Stimulated activated CD8-positive, alpha-beta memory T cell treated with anti-CD3 and anti-CD28 coated beads, Interleukin-2, amount 100 ng/mL, for 48 hours (primary cell): ENCODE measurements around the gene HNMT.

Experiments
- DNase-seq, 2 donors: peaks; one replicate each; pipeline ENCODE4 v3.0.0-alpha.2; 2020; ENCODE audit warnings: low read depth in 2 of 2

HNMT gene

GRCh38 chr2:138012082-138012481 lies 47.8 kb downstream of the HNMT start:
- no peak for DNase-seq

DNA sequence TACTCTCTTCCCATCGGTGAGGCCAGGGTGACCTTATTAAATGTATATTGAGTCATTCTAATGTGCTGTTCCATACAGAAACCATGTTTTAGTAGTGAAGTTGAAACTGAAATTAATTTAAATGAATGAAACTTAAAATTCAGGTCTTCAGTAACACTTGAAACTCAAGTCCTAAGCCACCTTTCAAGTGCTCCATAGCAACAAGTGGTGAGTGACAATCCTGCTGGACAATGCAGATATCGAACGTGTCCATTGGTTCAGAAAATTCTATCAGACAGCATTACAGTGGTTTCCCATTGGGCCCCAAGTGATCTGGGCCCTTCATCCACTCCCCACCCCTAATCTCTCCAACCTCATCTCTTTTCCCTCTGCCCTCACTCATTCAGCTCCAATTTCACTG lies 48.7 kb downstream of the HNMT start:
- no peak for DNase-seq

DNA sequence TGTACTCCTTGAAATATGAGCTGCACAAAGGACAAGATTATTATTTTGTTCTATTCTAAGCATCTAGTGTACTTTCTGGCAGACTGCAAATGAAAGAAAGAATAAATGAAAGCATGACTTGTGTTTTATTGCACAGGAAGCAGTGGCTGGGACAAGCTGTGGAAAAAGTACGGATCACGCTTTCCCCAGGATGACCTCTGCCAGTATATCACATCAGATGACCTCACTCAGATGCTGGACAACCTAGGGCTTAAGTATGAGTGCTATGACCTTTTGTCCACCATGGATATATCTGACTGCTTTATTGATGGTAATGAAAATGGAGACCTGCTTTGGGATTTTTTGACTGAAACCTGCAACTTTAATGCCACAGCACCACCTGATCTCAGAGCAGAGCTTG lies 49.4 kb downstream of the HNMT start:
- DNase-seq = no peak

- DNase-seq = no peak
Measured at GRCh38 chr2:138015494-138015893, 51.2 kb downstream of the HNMT start.

GRCh38 chr2:138016351-138017087 lies 52.2 kb downstream of the HNMT start:
- DNase-seq = no peak

- DNase-seq = no peak
Measured at GRCh38 chr2:138017824-138018223, 53.6 kb downstream of the HNMT start.

DNA sequence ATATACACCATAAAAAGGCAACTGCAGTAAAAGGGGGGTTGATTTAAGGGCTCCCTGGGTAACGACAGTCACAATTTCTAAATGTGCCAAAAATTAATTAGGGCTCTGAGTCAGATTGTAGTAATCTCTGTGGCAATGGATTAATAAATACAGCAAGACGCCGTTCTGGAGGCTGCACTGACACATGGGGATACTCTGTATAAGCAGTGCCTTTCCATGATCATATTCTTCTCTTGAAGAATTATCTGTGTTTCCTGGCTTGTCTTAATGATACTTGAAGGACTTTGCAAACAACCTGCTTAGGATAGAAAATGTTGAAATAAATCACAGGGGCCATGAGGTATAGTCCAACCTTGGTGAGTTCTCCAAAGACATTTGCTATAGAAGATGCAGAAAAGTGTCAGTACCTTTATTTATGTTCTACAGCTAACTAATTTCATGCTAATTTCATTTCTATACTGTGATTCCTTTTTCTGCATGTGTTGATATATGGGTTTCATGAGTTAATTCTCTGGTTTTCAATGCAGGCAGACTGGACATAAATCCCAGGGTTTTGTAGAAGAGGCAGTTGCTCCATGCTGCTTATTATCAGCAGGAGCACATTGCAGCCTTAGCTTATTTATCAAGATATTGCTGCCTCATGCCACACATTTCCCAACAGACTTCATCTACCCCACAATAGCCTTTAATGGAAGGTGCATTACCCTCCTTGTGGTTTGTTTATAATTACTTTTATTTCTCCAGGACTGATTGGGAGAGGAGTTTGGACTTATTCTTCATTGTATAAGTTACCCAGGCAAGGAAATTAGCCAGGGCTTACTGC lies 54.8 kb downstream of the HNMT start:
- DNase-seq = no peak

GRCh38 chr2:138020432-138020831 lies 56.2 kb downstream of the HNMT start:
- DNase-seq = no peak

DNA sequence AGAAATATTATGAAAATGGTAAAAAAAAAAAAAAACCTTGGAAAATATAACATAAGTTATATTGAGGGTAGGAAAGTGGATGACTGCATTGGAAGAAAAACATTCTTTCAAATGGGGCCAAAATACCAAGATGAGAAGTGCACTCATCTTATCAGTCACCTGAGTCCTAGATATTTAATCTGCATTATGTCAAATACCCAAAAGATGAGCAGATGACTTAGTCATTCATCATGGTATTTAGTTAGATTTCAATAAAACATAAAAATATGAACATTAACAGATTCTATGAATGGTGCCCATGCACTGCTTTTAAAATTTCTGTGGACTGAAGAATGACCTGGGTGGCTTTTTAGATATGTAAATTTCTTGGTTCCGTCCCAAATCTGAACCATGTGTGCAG lies 56.9 kb downstream of the HNMT start:
- no peak for DNase-seq

DNA sequence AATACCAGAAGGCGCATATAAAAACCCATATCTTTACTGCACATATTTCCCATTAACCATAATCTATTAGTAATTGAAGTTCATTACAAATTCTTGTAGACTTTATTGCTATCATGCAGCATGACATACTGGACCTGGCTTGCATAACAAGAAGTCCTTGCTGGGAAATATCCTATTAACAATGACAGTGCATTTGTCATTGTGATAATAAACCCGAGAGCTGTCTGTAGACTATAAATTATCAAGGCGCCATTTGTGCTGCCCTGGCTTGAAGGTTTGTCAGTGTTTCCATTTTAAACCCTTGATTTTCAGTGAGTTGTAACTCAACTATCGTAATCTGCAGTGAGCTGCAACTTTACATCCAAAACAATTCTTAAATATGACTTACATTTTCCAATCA lies 59.0 kb downstream of the HNMT start:
- no peak for DNase-seq

DNA sequence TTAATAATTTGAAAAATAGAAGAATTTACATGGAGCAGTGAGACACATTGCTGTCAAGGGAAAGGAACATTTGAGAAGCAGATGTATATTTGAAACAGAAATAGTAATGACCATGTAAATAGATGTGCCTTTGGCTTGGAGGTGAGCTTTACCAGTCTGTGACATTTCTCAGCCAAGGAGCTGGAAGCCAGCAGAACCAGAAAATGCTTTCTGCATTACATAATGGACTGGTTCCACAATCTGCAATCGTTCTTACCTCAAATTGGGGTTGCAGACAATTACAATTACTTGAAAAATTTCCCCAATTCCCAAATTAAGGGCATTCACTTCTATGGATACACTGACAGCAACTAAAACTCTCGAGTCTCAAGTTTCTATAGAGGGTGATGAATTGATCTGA lies 59.7 kb downstream of the HNMT start:
- DNase-seq = no peak

DNA sequence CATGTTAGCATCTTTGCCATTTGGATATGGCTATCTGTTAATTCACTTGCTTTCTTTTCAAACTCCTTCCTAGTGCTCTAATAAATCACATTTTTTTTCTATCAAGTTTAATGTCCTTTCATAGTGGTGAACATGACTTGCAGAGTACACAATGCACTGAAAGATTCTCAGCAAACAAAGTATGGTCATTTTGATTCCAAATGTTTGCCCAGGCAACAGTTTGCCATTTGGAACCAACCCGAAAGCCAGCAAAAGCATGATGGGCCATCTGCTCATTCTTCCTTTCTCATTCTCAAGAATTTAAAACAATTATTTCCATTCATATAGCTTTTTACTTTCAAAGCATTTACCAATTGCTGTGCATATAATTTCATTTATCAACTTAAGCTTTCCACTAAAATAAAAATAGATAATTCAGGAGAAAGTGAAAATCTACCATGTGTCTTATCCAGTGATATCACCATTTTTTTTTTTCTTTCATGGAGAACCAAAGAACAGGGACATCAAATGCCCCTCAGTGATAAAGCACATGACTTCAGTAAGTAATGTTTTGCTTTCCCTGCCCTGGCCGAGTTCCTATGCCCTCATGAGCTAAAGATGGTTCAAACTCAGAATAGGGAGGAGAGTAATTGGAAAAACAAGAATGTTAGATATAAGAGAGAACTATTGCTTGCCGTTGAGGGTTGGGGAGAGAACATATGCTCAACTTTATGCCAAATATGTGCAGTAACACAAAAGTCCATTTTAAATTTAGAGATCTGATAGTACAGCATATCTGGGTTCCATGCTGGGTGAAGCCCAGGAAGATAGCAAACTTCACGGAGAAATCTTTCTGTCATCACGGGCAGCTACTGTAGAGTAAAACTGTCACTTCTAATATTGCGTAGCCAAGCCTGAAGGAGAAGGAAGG lies 62.1 kb downstream of the HNMT start:
- no peak for DNase-seq

DNA sequence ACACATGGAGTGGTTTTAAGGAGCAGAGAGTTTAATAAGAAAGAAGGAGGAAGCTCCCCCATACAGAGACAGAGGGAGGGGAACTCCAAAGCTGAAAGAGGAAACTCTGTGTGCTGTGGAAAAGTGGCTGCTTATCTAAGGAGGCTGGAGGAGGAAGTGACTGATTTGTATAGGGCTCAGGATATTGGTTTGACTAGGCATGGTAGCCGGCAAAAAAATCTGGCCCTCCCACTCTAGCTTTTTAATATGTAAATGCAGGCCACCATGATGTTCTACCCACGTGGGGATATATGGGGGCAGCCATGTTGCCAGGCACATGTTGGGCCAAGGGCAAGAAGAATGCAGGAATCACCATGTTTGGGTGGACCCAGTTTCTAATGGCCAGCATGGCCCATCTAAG lies 64.3 kb downstream of the HNMT start:
- no peak for DNase-seq

GRCh38 chr2:138029276-138029675 lies 65.0 kb downstream of the HNMT start:
- DNase-seq = no peak

- no peak for DNase-seq
Measured at GRCh38 chr2:138030459-138030858, 66.2 kb downstream of the HNMT start.

DNA sequence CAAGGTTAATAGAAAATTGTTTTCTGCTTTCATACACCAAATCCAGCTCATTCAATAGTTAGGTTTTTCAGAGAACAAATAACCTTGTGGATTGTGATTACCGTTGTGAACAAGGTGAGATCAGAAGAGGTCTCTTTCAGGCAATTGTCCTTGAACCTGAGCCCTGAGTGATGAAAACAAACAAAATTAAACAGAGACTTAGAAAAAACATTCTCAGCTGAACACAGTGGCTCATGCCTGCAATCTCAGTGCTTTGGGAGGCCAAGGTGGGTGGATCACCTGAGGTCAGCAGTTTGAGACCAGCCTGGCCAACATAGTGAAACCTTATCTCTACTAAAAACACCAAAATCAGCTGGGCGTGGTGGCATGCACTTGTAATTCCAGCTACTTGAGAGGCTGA lies 68.1 kb downstream of the HNMT start:
- no peak for DNase-seq

- DNase-seq = no peak
Measured at GRCh38 chr2:138034536-138034935, 70.3 kb downstream of the HNMT start.

- no peak for DNase-seq
Measured at GRCh38 chr2:138035608-138036217, 71.4 kb downstream of the HNMT start.

DNA sequence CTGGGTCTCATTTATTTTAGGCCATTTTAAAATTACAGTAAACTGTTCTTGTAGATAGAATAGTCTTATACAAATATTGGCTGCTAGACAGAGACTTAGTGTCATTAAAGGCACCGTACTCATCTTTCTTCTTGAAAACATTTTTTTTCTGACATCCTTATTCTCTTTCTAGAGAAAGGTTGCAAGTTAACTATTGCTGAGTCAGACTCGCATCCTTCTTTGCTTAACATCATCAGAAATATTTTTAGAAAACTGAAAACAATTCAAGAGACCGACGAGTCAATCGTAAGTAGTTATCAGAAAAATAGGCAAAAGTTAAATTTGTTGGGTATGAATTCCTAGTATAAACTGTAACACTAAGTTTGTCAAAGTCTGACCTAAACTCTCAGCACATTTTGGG lies 72.2 kb downstream of the HNMT start:
- DNase-seq = no peak

DNA sequence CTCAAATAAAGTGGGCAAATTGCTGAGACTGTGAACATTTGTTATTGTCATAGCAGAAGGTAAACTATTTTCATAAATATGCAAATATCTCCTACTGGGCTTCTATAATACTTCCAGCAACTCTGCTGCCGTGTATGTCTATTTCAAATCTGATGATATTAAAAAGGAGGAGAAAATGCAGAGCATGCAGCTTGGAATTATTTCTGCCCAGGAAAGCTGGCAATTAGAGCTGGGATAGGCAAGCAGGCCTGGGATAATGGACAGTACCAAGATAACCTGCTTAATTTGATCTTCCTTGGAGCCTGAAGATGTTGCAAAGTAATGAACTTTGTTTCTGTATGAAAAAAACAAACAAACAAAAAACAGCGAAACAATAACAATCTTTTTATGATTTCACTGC lies 72.8 kb downstream of the HNMT start:
- DNase-seq = no peak

- DNase-seq = no peak
Measured at GRCh38 chr2:138040616-138041015, 76.3 kb downstream of the HNMT start.

GRCh38 chr2:138042311-138042710 lies 78.0 kb downstream of the HNMT start:
- DNase-seq = no peak
